ENCODE data around the gene CHN1. TPM values are rescaled to one million over a fixed set of nuclear protein-coding genes. Genes with fewer than 3 reads are reported as not detected.

Gene CHN1
- total and polyA plus RNA-seq, 7 donors = 2.1 to 15.6 (median 11.4) TPM

DNA sequence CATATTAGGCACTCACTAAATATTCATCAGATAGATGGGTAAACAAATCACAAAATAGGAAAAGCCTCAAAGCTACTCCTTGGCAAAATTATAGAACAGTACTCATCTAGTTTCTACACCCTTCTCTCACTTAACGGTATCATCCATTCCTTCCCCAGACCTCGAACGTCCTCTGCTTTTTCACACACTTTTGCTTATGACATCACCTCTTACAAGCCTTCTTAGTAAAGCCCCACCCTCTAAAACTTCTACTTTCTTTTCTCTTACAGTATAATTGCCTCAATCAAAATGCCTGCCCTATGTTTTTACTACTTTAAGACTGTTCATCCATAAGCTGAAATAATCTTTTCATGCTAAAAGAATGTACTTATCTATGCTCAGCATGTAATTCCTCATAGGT, 8.1 kb downstream of the CHN1 start:
- WGBS, 2 donors = 56 to 71% methylated on average over 3 of the region's 3 CpGs
- Histone ChIP-seq H3K27me3 (no peaks in the 10 kb centered on the region), H3K4me1 (peaks cover 0 to 15% (median 9%) of the 10 kb centered on the region in 4 donors), H3K4me3 (no peak overlapping the region), H3K27ac (no peak overlapping the region), H3K9me3 (no peaks in the 10 kb centered on the region), H3K36me3 (no peaks in the 10 kb centered on the region)
- DNase-seq = no peak
- TF ChIP-seq EP300 (IDR thresholded peaks at IDR 0.05) = no peak
- no peak for TF ChIP-seq POLR2AphosphoS5 (IDR thresholded peaks at IDR 0.05)
- TF ChIP-seq CTCF (IDR thresholded peaks at IDR 0.05) = no peak
- TF ChIP-seq POLR2A (IDR thresholded peaks at IDR 0.05) = no peak
- intact Hi-C loops (cut with DNase I) = no loop called here

DNA sequence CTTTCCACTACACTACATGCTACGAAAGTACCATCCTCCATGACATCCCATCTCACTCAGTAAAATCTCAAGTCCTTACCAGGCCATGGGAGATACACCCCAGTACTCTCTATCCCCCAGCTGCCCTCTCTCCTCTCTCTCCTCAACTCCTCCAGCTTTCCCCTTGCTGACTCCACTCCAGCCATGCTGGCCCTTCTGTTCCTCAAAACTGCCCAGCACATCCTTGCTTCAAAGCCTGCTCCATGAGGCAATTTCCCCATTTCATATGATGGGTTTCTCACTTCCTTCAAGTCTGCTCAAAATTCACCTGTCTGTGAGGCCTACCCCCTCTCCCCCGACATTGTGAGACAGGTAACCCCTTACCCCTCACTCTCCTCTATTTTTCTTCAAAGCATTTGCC, 8.6 kb downstream of the CHN1 start:
- H3K4me1 ChIP-seq = peaks cover 0 to 19% (median 9%) of the 10 kb centered on the region in 4 donors
- no peak overlapping the region for H3K27ac ChIP-seq
- no peaks in the 10 kb centered on the region for H3K36me3 ChIP-seq
- DNase-seq = no peak
- WGBS, 2 donors = 88 to 91% methylated on average over 2 of the region's 2 CpGs
- no peak for TF ChIP-seq CTCF (IDR thresholded peaks at IDR 0.05)
- no peak for TF ChIP-seq POLR2AphosphoS5 (IDR thresholded peaks at IDR 0.05)
- TF ChIP-seq EP300 (IDR thresholded peaks at IDR 0.05) = no peak
- TF ChIP-seq POLR2A (IDR thresholded peaks at IDR 0.05) = no peak
- intact Hi-C loops (cut with DNase I) = no loop called here
- no peaks in the 10 kb centered on the region for H3K27me3 ChIP-seq
- H3K4me3 ChIP-seq = no peak overlapping the region
- no peaks in the 10 kb centered on the region for H3K9me3 ChIP-seq

- WGBS, 2 donors = 84 to 95% methylated on average over 5 of the region's 5 CpGs
- peaks cover 0 to 28% (median 12%) of the 10 kb centered on the region in 4 donors for H3K4me1 ChIP-seq
- no peak overlapping the region for H3K27ac ChIP-seq
- H3K4me3 ChIP-seq = no peak overlapping the region
- H3K9me3 ChIP-seq = no peaks in the 10 kb centered on the region
- DNase-seq = no peak
- no peaks in the 10 kb centered on the region for H3K27me3 ChIP-seq
- no peaks in the 10 kb centered on the region for H3K36me3 ChIP-seq
- intact Hi-C loops (cut with DNase I) = no loop called here
- TF ChIP-seq EP300 (IDR thresholded peaks at IDR 0.05) = no peak
- no peak for TF ChIP-seq POLR2AphosphoS5 (IDR thresholded peaks at IDR 0.05)
- TF ChIP-seq POLR2A (IDR thresholded peaks at IDR 0.05) = no peak
- no peak for TF ChIP-seq CTCF (IDR thresholded peaks at IDR 0.05)
Observed at GRCh38 chr2:174994381-174994780, 10.8 kb downstream of the CHN1 start.

- Histone ChIP-seq H3K36me3 (no peaks in the 10 kb centered on the region), H3K27me3 (no peaks in the 10 kb centered on the region), H3K4me1 (peaks cover 0 to 23% (median 5%) of the 10 kb centered on the region in 4 donors), H3K27ac (no peak overlapping the region), H3K4me3 (no peak overlapping the region), H3K9me3 (no peaks in the 10 kb centered on the region)
- no peak for DNase-seq
- intact Hi-C loops (cut with DNase I) = no loop called here
- WGBS, 2 donors = 89 to 95% methylated on average over 1 of the region's 1 CpG
- TF ChIP-seq POLR2AphosphoS5 (IDR thresholded peaks at IDR 0.05) (no peak), POLR2A (IDR thresholded peaks at IDR 0.05) (no peak)
Observed at GRCh38 chr2:174992886-174993285, 12.3 kb downstream of the CHN1 start.

DNA sequence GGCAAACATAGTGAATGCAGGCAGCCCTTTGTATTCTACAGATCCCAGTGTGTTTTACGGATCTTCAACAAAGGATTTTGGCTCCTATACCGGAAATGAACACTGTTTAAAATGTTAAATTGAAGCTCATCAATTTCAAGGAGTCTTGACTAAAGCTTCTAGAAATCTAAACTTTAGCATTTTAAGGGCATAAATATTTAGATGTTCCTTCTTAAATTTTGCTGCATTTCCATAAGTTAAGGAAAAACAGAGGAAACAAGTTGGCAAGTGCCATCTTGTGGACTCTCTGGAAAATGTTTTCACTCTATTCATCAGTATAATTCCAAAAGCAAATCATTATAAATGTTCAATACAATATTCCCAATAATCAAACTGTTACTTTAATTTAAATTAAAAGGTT, 19.6 kb downstream of the CHN1 start:
- no peak for TF ChIP-seq POLR2AphosphoS5 (IDR thresholded peaks at IDR 0.05)
- TF ChIP-seq CTCF (IDR thresholded peaks at IDR 0.05) = peak in 3 of 4 experiments; percentile 31 to 37 (median 35)
- TF ChIP-seq POLR2A (IDR thresholded peaks at IDR 0.05) = no peak
- H3K27me3 ChIP-seq = no peaks in the 10 kb centered on the region
- H3K4me3 ChIP-seq = no peak overlapping the region
- no peaks in the 10 kb centered on the region for H3K9me3 ChIP-seq
- H3K36me3 ChIP-seq = no peaks in the 10 kb centered on the region
- intact Hi-C loops (cut with DNase I) = no loop called here
- peaks cover 0 to 4% (median 2%) of the 10 kb centered on the region in 4 donors for H3K4me1 ChIP-seq
- 69 to 72% methylated on average over 2 of the region's 2 CpGs for WGBS, 2 donors
- DNase-seq = no peak
- no peak overlapping the region for H3K27ac ChIP-seq

Data from sigmoid colon (tissue), 7 donors.